HG02840 (cell line): ENCODE data around the gene ZNF808.
"Not testable (repeated sequence)": the region's sequence is repeated elsewhere in the genome, so short reads cannot be mapped to it uniquely, and the experiment has no call there.

ENCODE experiments used
- ATAC-seq: cut with Tn5 transposase; IDR thresholded peaks from one replicate; pipeline ENCODE4 v1.9.1; 2021; ENCODE audit warnings: mild to moderate bottlenecking, moderate library complexity, moderate number of reproducible peaks; ENCODE audit not compliant: unreplicated experiment, low FRiP score

Gene ZNF808

GRCh38 chr19:52590728-52591127, 63.3 kb downstream of the ZNF808 start:
- ATAC-seq: no peak

- ATAC-seq: no peak
Observed at GRCh38 chr19:52592301-52592700, 64.8 kb downstream of the ZNF808 start.

DNA sequence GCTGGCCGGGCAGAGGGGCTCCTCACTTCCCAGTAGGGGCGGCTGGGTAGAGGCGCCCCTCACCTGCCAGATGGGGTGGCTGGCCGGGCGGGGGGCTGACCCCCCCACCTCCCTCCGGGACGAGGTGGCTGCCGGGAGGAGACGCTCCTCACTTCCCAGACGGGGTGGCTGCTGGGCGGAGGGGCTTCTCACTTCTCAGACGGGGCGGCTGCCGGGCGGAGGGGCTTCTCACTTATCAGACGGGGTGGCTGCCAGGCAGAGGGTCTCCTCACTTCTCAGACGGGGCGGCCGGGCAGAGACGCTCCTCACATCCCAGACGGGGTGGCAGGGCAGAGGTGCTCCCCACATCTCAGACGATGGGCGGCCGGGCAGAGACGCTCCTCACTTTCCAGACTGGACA, 66.0 kb downstream of the ZNF808 start:
- not testable (repeated sequence) for ATAC-seq

GRCh38 chr19:52599241-52599640, 71.8 kb downstream of the ZNF808 start:
- no peak for ATAC-seq

GRCh38 chr19:52600639-52601024, 73.2 kb downstream of the ZNF808 start:
- peak; percentile 32 for ATAC-seq

DNA sequence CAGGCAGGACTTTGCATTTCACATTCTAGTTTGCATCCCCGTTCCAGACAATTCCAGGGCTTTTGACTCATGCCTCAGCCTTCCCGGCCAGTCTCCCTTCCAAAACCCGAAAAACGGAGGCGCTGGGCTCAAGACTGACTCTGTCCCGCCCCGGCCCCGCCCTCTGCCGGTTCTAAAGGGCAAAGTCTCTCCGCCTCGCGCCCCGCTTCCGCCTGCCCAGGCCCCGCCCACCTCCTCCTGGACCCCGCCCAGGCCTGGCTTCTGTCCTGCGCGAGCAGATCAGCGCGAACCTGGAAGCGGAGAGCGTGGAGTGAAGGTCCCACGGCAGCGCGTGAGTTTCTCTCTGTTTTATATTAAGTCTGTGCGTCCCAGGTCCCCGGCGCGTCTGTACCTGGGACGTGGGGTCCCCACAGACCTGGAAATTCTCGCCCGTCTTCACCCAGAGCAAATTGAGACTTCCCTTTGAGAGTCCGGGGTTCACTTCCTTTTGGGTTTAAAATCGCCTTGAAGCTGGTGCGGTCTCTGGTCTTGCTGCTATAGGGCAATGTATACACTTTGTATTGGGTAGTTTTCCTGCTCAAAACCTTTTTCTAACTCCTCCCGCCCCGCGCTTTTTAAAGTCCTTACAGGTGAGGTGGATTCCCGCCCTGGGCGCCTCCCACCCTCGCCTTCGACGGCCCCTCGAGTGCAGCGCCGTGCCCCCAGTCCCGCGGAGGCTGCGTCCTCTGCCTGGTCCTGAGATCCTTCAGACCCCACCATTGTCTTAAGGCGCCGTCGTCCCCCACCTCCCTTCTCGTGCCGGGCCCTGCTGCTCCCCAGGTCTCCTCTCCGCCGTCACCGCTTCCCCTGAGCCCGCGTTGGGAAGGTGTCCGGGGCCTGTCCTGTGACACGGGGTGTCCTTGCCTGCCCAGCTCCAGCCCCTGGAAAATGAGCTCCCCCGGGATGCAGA, 73.8 kb downstream of the ZNF808 start:
- ATAC-seq: peak; percentile 91

DNA sequence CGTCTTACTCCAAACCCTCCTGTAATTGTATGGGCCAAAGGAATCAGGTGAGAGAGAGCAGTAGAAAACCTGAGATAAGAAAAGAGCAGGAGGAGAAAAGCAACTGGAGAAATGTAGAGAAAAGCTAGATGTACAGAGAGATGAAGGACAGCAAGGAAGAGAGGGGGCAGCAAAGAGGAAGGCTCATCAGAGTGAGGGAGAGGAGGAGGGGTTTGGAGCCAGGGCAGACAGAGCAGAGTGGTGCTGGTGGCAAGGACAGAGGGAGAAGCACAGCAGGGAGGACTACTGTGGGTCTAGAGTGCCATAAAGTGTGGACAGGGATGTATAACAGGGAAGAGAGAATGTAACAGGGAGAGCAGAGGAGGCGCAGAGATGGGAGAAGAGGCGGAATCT, 74.5 kb downstream of the ZNF808 start:
- not testable (repeated sequence) for ATAC-seq

DNA sequence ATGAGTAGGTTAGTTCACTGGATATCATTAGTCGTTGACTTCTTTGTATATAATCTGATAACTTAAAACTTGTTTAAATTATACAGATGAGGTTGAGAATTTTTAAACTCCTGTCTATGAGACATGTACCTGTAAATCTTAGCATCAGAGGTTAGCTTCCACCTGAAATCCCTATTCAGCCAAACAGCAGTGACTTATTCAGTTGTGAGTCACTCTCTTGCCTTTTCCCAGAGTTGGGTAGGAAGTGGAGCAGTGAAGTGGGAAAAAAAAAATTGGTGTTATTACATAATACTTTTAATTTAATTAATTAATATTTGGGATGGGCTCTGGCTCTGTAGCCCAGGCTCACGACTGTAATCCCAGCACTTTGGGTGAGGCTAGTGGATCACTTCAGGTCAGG, 75.5 kb downstream of the ZNF808 start:
- no peak for ATAC-seq

GRCh38 chr19:52603558-52604207, 76.2 kb downstream of the ZNF808 start:
- ATAC-seq: no peak
